Measurements from ENCODE around the gene PSMB7.

The PSMB7 gene

DNA sequence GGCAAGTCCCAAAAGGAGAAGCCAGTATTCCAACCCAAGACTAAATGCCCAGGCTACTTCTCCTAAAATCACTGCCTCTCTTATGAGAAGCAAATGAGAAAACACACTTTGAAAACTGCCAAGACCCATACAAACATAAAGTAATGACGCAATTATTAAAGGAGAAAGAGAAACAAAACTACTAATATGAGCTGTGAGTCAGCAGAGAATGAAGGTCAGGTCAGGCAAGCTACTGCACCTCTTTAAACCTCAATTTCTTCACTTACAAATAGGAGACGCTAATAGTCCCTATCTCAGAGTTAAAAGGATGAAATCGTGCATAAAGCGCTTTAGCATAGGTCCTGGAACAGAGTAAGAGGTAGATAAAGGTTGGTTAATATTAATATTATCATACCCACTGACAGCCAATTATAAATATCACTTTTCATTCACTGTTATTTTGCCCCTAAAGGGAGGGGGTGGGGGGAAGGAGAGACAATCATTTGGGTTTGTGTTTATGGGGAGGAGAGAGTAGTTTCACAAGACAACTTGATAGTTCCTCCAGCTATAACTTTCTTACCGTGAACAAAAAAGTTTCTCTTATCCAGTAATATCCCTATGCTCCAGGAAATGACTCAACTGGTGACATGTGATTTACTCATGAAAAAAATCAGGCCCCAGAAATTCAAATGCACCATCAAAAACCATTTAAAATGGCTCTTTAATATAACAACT lies 3.6 kb downstream of the PSMB7 start:
- Mint-ChIP-seq H3K27ac (no peak overlapping the region), H3K27me3 (no peaks in the 10 kb centered on the region), H3K9me3 (peaks cover 4% of the 10 kb centered on the region), H3K4me1 (peaks cover 29% of the 10 kb centered on the region), H3K36me3 (peaks cover 58% of the 10 kb centered on the region), H3K4me3 (no peak overlapping the region)
- no peak for DNase-seq
- CTCF ChIA-PET: interaction anchor here (1.7 to 2.6 kb wide), 3 partner anchors 10 to 125 kb away, joined by 6 to 11 read pairs (median 8); no protein-coding TSS in a partner anchor

- Mint-ChIP-seq H3K4me3 (no peak overlapping the region), H3K27me3 (no peaks in the 10 kb centered on the region), H3K27ac (no peak overlapping the region)
Measured at GRCh38 chr9:124410321-124410913, 4.8 kb downstream of the PSMB7 start.

DNA sequence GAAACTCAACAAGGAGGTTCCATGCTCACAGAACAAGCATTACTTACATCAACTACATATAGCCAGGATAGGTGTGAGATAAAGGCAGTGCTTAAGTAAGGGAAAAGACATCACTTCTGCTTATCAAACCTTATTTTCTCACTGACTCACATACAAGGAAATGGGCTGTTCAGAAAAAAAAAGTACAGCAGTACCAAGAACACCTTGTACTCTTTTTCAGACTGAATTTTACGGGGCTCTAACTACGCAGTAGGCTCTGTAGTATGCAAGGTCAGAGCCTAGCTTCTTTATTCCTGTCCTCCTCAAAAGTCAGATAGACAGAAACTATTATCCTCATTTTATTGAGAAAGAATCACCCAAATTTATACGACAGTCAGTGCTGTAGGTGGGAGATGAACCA lies 5.8 kb downstream of the PSMB7 start:
- H3K4me1 Mint-ChIP-seq: peaks cover 17% of the 10 kb centered on the region
- no peaks in the 10 kb centered on the region for H3K9me3 Mint-ChIP-seq
- peaks cover 68% of the 10 kb centered on the region for H3K36me3 Mint-ChIP-seq
- CTCF ChIA-PET: interaction anchor here (1.1 to 2.2 kb wide), 2 partner anchors 127 to 129 kb away, joined by 3 to 6 read pairs; no protein-coding TSS in a partner anchor
- no peak overlapping the region for H3K4me3 Mint-ChIP-seq
- DNase-seq: no peak
- no peak overlapping the region for H3K27ac Mint-ChIP-seq
- no peaks in the 10 kb centered on the region for H3K27me3 Mint-ChIP-seq

More at GRCh38 chr9:124410321-124410913, 4.8 kb downstream of the PSMB7 start:
- Mint-ChIP-seq H3K4me1 (peaks cover 26% of the 10 kb centered on the region), H3K36me3 (peaks cover 64% of the 10 kb centered on the region), H3K9me3 (peaks cover under 1% of the 10 kb centered on the region)
- CTCF ChIA-PET: interaction anchor here (0.7 to 2.6 kb wide), 9 partner anchors 9 to 127 kb away, joined by 3 to 11 read pairs (median 3); no protein-coding TSS in a partner anchor
- DNase-seq: no peak

- Mint-ChIP-seq H3K27ac (no peak overlapping the region), H3K9me3 (no peaks in the 10 kb centered on the region), H3K36me3 (peaks cover 40% of the 10 kb centered on the region), H3K4me1 (no peaks in the 10 kb centered on the region), H3K27me3 (no peaks in the 10 kb centered on the region), H3K4me3 (no peak overlapping the region)
- CTCF ChIA-PET: no interaction called here
- DNase-seq: no peak
Measured at GRCh38 chr9:124403246-124403645, 12.0 kb downstream of the PSMB7 start.

DNA sequence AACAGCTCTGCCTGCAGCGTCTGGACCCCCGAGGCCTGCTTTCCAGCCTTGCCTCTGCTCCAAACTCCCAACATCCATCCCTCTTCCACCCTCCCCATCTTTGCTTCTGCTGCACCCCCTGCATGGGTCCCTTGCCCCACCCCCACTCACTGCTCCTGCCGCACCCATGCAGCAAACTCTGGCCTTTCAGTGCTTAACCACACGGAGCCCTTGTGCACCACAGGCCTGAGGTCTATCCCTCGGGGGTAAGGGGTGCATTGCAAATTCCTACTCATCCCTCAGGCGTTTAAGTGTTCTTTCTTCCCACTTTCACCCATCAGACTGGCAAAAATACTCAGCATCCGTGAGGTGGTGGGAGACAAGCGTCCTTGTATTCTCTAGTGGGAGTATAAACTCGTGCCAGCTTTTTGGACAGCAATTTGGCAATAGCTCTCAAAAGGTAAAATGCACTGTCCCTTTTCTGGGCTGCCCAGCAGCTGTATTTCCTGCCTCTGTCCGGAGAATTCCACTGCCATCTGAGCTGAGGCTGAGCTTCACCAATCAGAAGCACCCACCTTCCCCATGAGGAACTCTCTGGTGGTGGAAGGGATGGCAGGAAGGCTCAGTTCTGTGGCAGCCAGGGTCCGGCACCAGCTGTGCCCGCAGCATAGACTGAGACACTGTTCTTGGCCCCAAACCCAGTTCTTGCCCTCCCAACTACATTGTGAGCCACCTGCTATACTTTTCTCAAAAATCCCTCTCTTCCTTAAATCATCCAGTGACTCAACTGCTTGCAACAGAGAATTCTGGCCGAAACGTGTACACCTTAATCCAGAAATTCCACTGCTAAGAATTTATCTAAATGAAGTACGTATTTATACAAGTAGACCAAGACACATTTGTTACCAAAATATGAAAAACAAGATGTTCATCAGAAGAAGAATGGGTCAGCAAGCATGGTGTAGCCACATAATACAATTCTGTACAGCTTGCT lies 15.0 kb downstream of the PSMB7 start:
- Mint-ChIP-seq H3K9me3 (no peaks in the 10 kb centered on the region), H3K4me1 (no peaks in the 10 kb centered on the region), H3K27me3 (no peaks in the 10 kb centered on the region), H3K4me3 (no peak overlapping the region), H3K36me3 (peaks cover 23% of the 10 kb centered on the region), H3K27ac (no peak overlapping the region)
- no peak for DNase-seq
- CTCF ChIA-PET: interaction anchor here (1.1 to 2.3 kb wide), 3 partner anchors 11 to 273 kb away, joined by 4 to 11 read pairs (median 5); no protein-coding TSS in a partner anchor

- Mint-ChIP-seq H3K27me3 (no peaks in the 10 kb centered on the region), H3K9me3 (no peaks in the 10 kb centered on the region), H3K27ac (peak overlapping the region; percentile 45), H3K4me1 (peaks cover 7% of the 10 kb centered on the region), H3K4me3 (no peak overlapping the region), H3K36me3 (peaks cover 23% of the 10 kb centered on the region)
- no peak for DNase-seq
- CTCF ChIA-PET: interaction anchor here (1.1 to 2.0 kb wide), 4 partner anchors 12 to 272 kb away, joined by 4 to 8 read pairs (median 4); partner anchors contain the start of gene PSMB7
Measured at GRCh38 chr9:124399323-124399967, 15.8 kb downstream of the PSMB7 start.

GRCh38 chr9:124398191-124398935 lies 16.9 kb downstream of the PSMB7 start:
- Mint-ChIP-seq H3K36me3 (peaks cover 21% of the 10 kb centered on the region), H3K27ac (no peak overlapping the region), H3K4me3 (no peak overlapping the region), H3K27me3 (no peaks in the 10 kb centered on the region), H3K9me3 (no peaks in the 10 kb centered on the region), H3K4me1 (peaks cover 12% of the 10 kb centered on the region)
- DNase-seq: no peak
- CTCF ChIA-PET: interaction anchor here (0.9 to 2.0 kb wide), 4 partner anchors 12 to 271 kb away, joined by 3 to 8 read pairs (median 4); partner anchors contain the start of gene PSMB7

GRCh38 chr9:124395826-124396225 lies 19.4 kb downstream of the PSMB7 start:
- peaks cover 12% of the 10 kb centered on the region for H3K4me1 Mint-ChIP-seq
- no peaks in the 10 kb centered on the region for H3K9me3 Mint-ChIP-seq
- DNase-seq: no peak
- no peak overlapping the region for H3K4me3 Mint-ChIP-seq
- peaks cover 15% of the 10 kb centered on the region for H3K36me3 Mint-ChIP-seq
- no peaks in the 10 kb centered on the region for H3K27me3 Mint-ChIP-seq
- H3K27ac Mint-ChIP-seq: no peak overlapping the region
- CTCF ChIA-PET: interaction anchor here (0.8 to 2.2 kb wide), 3 partner anchors 20 to 269 kb away, joined by 3 to 11 read pairs (median 4); partner anchors contain the start of gene PSMB7

DNA sequence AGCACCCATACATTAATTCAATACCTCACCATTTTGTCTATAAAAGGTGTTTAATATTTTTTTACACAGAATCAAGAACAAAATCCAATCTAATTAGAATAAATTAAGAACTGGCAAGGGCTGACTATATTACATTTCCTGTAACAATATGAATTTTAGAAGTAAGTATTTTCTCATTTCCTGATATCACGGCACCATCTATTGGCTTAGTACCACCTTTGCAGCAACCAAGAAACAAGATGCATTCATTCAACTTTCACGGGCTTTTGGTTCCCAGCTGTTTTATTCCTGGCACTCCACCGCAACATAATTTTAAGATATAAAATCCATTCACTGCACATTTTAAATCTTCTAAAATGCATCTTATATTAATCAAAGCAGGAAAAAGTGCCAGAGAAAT lies 20.6 kb downstream of the PSMB7 start:
- DNase-seq: no peak
- Mint-ChIP-seq H3K27ac (peak overlapping the region; percentile 37), H3K4me1 (peaks cover 12% of the 10 kb centered on the region), H3K4me3 (no peak overlapping the region), H3K9me3 (no peaks in the 10 kb centered on the region), H3K36me3 (peaks cover 12% of the 10 kb centered on the region), H3K27me3 (no peaks in the 10 kb centered on the region)
- CTCF ChIA-PET: interaction anchor here (0.7 to 2.2 kb wide), 6 partner anchors 10 to 580 kb away, joined by 3 to 11 read pairs (median 4); no protein-coding TSS in a partner anchor

GRCh38 chr9:124394167-124394566 lies 21.1 kb downstream of the PSMB7 start:
- Mint-ChIP-seq H3K4me3 (no peak overlapping the region), H3K27ac (peak overlapping the region; percentile 37), H3K4me1 (peaks cover 12% of the 10 kb centered on the region), H3K36me3 (peaks cover 10% of the 10 kb centered on the region), H3K9me3 (no peaks in the 10 kb centered on the region), H3K27me3 (no peaks in the 10 kb centered on the region)
- no peak for DNase-seq
- CTCF ChIA-PET: interaction anchor here (1.1 to 2.2 kb wide), 4 partner anchors 10 to 267 kb away, joined by 4 to 11 read pairs (median 5); no protein-coding TSS in a partner anchor

DNA sequence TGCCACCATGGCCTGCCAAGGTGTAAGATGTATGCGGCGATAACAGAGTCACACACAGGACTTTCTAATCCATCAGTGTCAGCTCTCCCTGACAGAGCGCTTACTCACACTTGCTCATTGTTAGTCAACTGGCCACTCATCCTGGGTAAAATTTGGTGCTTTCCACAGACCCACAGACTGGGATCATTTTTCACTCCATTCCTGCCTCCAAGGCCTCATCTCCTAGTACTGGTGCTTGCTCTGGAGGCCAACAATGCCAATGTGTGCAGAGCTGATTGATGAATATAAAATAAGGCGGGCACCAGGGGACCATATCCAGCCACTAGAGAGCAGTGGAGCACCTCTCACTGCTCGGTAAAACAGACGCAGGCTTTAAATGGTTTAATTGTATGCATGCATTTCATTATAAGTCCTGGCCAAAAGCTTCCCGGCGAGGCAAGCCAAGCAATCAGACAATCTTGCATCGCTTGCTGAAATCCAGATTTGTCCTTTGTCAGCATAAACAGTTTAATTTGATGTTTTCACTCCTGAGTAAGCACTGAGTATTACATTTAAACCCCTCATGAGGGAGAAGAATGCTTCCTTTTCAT lies 22.3 kb downstream of the PSMB7 start:
- H3K27me3 Mint-ChIP-seq: no peaks in the 10 kb centered on the region
- H3K36me3 Mint-ChIP-seq: peaks cover 7% of the 10 kb centered on the region
- H3K27ac Mint-ChIP-seq: no peak overlapping the region
- H3K9me3 Mint-ChIP-seq: no peaks in the 10 kb centered on the region
- CTCF ChIA-PET: interaction anchor here (0.9 to 1.8 kb wide), 6 partner anchors 14 to 266 kb away, joined by 3 to 5 read pairs (median 4); no protein-coding TSS in a partner anchor
- H3K4me1 Mint-ChIP-seq: peaks cover 12% of the 10 kb centered on the region
- no peak overlapping the region for H3K4me3 Mint-ChIP-seq
- no peak for DNase-seq

DNA sequence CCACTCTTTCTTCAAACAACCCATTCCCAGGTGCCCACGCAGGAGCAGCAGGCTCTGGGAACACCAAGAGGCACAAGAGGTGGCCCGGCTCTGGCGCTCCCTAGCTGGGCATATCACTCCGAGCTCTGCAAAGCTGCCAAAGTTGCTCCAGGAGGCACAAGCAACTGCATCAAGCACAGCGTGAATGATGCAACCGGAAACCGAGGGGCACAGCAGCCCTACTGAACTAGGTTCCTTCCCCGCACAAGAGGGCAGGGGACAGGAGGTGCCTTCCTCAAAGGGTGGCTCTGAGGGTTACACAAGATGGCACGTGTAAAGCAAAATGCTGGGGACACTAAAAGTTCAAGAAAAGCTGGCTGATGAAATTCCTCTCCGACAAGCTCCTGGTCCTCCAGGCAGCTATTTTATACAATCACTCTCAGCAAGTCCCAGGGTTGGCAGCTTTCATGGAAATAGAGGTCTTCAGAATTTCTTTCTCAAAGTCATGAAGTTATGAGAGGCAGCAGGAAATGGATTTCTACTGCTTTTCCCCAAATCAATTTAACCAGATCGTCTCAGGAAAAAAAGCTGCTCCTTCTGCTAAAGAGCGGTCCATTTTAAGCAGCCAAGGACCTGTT lies 22.9 kb downstream of the PSMB7 start:
- peaks cover 7% of the 10 kb centered on the region for H3K36me3 Mint-ChIP-seq
- H3K27me3 Mint-ChIP-seq: no peaks in the 10 kb centered on the region
- H3K27ac Mint-ChIP-seq: no peak overlapping the region
- no peaks in the 10 kb centered on the region for H3K9me3 Mint-ChIP-seq
- peaks cover 12% of the 10 kb centered on the region for H3K4me1 Mint-ChIP-seq
- no peak for DNase-seq
- CTCF ChIA-PET: interaction anchor here (0.9 to 1.4 kb wide), 6 partner anchors 13 to 265 kb away, joined by 3 to 5 read pairs (median 3); no protein-coding TSS in a partner anchor
- no peak overlapping the region for H3K4me3 Mint-ChIP-seq
